ENCODE measurements around the gene CLEC2A.

The CLEC2A gene

GRCh38 chr12:9931245-9931644 is 925 bp downstream of the CLEC2A start:
- DNase-seq = no peak

- no peak for DNase-seq
Observed at GRCh38 chr12:9928607-9929006, 3.6 kb downstream of the CLEC2A start.

GRCh38 chr12:9926876-9927275 is 5.3 kb downstream of the CLEC2A start:
- no peak for DNase-seq

- no peak for DNase-seq
Observed at GRCh38 chr12:9925705-9926393, 6.3 kb downstream of the CLEC2A start.

GRCh38 chr12:9922429-9922828 is 9.7 kb downstream of the CLEC2A start:
- no peak for DNase-seq

GRCh38 chr12:9920451-9920850 is 11.7 kb downstream of the CLEC2A start:
- no peak for DNase-seq

- DNase-seq = no peak
Observed at GRCh38 chr12:9919443-9919842, 12.7 kb downstream of the CLEC2A start.

- no peak for DNase-seq
Observed at GRCh38 chr12:9911708-9912107, 20.5 kb downstream of the CLEC2A start.

- DNase-seq = no peak
Observed at GRCh38 chr12:9910716-9911421, 21.3 kb downstream of the CLEC2A start.

GRCh38 chr12:9909724-9910123 is 22.4 kb downstream of the CLEC2A start:
- DNase-seq = no peak

- no peak for DNase-seq
Observed at GRCh38 chr12:9908350-9908749, 23.8 kb downstream of the CLEC2A start.

- no peak for DNase-seq
Observed at GRCh38 chr12:9907769-9908168, 24.4 kb downstream of the CLEC2A start.

GRCh38 chr12:9906873-9907272 is 25.3 kb downstream of the CLEC2A start:
- DNase-seq = no peak

- DNase-seq = no peak
Observed at GRCh38 chr12:9902539-9903228, 29.5 kb downstream of the CLEC2A start.

GRCh38 chr12:9900930-9901329 is 31.2 kb downstream of the CLEC2A start:
- no peak for DNase-seq

GRCh38 chr12:9899209-9899608 is 33.0 kb downstream of the CLEC2A start:
- DNase-seq = no peak

GRCh38 chr12:9897535-9897934 is 34.6 kb downstream of the CLEC2A start:
- no peak for DNase-seq

- DNase-seq = no peak
Observed at GRCh38 chr12:9895215-9895971, 36.8 kb downstream of the CLEC2A start.

- no peak for DNase-seq
Observed at GRCh38 chr12:9888665-9889273, 43.4 kb downstream of the CLEC2A start.

- no peak for DNase-seq
Observed at GRCh38 chr12:9883175-9883574, 49.0 kb downstream of the CLEC2A start.

- DNase-seq = no peak
Observed at GRCh38 chr12:9881988-9882387, 50.2 kb downstream of the CLEC2A start.

GRCh38 chr12:9881246-9881645 is 50.9 kb downstream of the CLEC2A start, which contains the start of gene KLRF2:
KLRF2 (plus strand) TSS chr12:9881489; CDS start chr12:9881596, 107 bp downstream.
- DNase-seq = no peak

Data from NCI-H2029 treated with DMSO at 0.1 percent for 48 hours (cell line).